ENCODE data around the gene ARL16.
A peak's percentile ranks its signal among the peaks of the same experiment; 100 is the strongest.

The ARL16 gene, protein sequence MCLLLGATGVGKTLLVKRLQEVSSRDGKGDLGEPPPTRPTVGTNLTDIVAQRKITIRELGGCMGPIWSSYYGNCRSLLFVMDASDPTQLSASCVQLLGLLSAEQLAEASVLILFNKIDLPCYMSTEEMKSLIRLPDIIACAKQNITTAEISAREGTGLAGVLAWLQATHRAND

GRCh38 chr17:81683584-81684441, at the start of gene ARL16, which contains the start of gene HGS:
TSS of gene ARL16 (minus strand) at chr17:81683797. CDS start at chr17:81683753, 44 bp downstream.
TSS of gene HGS (plus strand) at chr17:81684011. CDS start at chr17:81684067, 56 bp downstream.
- DNase-seq (ENCODE audit: low read depth): peak; percentile 95
- H3K4me3 ChIP-seq (ENCODE audit: low read depth, low read length): peak within 1 kb of the TSS; percentile 99
- TF ChIP-seq, protein P1, sequence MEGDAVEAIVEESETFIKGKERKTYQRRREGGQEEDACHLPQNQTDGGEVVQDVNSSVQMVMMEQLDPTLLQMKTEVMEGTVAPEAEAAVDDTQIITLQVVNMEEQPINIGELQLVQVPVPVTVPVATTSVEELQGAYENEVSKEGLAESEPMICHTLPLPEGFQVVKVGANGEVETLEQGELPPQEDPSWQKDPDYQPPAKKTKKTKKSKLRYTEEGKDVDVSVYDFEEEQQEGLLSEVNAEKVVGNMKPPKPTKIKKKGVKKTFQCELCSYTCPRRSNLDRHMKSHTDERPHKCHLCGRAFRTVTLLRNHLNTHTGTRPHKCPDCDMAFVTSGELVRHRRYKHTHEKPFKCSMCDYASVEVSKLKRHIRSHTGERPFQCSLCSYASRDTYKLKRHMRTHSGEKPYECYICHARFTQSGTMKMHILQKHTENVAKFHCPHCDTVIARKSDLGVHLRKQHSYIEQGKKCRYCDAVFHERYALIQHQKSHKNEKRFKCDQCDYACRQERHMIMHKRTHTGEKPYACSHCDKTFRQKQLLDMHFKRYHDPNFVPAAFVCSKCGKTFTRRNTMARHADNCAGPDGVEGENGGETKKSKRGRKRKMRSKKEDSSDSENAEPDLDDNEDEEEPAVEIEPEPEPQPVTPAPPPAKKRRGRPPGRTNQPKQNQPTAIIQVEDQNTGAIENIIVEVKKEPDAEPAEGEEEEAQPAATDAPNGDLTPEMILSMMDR (IDR thresholded peaks at IDR 0.05; ENCODE audit: control insufficient read depth, extremely low read depth, insufficient read depth): no peak

DNA sequence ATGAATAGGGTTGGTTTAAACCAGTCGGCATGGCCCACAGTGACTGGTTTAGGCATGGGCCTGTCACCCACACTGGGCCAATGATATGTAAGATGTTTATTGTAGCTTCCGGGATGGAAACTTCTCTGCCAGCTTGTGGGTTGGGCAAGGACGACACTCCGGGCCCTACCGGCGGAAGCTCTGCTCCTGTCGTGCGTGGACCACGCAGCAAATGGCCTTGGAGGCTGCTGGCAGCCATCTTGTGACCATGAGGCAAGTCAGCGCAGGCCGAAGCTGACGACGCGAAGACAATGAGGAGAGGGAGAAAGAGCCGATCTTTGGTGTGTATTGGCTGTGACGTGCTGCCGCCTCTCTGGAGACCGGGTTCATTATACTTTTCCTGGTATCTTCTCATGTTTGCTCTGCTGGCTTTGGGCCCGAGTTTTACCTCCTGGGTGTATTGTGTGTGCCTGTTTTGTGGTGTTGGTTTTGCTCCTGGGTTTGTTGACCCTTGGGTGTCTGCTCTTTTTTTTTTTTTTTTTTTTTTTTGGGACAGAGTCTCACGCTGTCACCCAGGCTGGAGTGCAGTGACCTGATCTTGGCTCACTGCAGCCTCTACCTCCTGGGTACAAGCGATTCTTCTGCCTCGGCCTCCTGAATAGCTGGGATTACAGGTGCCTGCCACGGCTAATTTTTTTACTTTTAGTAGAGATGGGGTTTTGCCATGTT, 43.9 kb upstream of the ARL16 start:
- peak; percentile 92 for DNase-seq (ENCODE audit: low read depth)
- TF ChIP-seq, protein P1 (IDR thresholded peaks at IDR 0.05; ENCODE audit: control insufficient read depth, extremely low read depth, insufficient read depth): no peak
- peak overlapping the region; percentile 8; the same call in 1 of the 2 replicates for H3K4me3 ChIP-seq (ENCODE audit: low read depth, low read length)

DNA sequence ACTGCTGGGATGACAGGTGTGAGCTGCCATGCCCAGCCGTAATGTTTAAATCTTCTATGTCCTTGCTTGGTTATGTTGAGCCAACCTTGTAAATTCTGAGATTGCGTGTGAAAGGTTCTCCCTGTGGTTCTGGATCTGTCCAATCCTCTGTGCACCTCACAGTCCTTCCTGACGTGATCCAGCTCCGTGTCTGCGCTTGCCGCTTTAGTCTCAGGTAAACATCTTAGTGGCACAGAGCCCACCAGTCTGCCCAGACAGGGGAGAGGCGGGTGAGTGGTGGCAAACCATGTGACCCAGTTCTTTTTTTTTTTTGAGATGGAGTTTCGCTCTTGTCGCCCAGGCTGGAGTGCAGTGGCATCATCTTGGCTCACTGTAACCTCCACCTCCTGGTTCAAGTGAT, 42.4 kb upstream of the ARL16 start:
- TF ChIP-seq, protein P1 (IDR thresholded peaks at IDR 0.05; ENCODE audit: control insufficient read depth, extremely low read depth, insufficient read depth): no peak
- H3K4me3 ChIP-seq (ENCODE audit: low read depth, low read length): no peak overlapping the region
- peak; percentile 99 for DNase-seq (ENCODE audit: low read depth)

DNA sequence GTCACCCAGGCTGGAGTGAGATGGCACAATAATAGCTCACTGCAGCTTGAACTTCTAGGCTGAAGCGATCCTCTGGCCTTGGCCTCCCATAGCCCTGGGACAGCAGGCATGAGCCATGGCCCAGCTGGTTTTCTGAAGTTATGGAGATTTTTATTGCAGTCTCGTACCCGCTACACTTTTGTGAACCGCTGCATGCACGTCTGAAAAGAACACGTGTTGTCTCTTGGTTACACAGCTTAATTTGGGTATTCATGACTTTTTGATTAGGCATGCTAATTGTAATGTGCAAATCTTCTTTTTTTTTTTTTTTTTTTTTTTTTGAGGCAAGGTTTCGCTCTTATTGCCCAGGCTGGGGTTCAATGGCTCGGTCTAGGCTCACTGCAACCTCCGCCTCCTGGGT, 41.8 kb upstream of the ARL16 start:
- TF ChIP-seq, protein P1 (IDR thresholded peaks at IDR 0.05; ENCODE audit: control insufficient read depth, extremely low read depth, insufficient read depth): no peak
- DNase-seq (ENCODE audit: low read depth): no peak
- no peak overlapping the region for H3K4me3 ChIP-seq (ENCODE audit: low read depth, low read length)

- no peak overlapping the region for H3K4me3 ChIP-seq (ENCODE audit: low read depth, low read length)
- DNase-seq (ENCODE audit: low read depth): peak; percentile 75
- TF ChIP-seq, protein P1 (IDR thresholded peaks at IDR 0.05; ENCODE audit: control insufficient read depth, extremely low read depth, insufficient read depth): no peak
Observed at GRCh38 chr17:81723651-81724209, 40.1 kb upstream of the ARL16 start.

DNA sequence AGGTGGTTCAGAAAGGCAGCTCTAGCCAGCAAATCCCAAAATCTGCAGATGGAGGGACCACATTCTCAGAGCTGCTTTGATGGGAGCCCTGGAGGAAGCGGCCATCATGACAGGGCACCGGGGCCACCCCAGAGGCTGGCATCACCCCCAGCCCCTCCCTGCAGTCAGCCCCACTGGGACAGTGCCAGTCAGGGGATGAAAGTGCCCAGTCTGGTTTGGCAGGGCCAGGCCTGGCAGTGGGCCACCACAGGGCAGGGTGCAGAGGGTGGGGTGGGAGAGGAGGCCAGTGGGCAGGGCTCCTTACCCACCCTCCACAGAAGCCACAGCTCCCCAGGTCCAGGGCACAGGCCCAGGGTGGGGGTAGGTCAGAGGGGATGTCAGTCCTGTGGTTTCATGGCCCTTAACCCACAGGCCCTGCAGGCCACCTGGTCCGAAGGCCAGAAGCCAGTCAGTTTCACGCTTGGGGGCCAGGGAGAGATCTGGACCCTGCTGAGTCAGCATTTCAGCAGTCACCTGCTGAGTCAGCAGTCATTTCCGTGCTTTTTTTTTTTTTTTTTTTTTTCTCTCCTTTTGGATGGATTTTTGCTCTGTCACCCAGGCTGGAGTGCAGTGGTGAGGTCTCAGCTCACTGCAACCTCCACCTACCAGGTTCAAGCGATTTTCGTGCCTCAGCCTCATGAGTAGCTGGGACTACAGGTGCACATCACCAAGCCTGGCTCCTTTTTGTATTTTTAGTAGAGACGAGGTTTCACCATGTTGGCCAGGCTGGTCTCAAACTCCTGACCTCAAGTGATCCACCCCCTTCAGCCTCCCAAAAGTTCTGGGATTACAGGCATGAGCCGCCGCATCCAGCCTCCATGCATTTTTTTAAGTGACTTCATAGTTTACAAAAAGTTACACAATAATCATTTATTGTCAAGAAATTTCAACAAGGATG, 38.9 kb upstream of the ARL16 start:
- peak; percentile 73 for DNase-seq (ENCODE audit: low read depth)
- TF ChIP-seq, protein P1 (IDR thresholded peaks at IDR 0.05; ENCODE audit: control insufficient read depth, extremely low read depth, insufficient read depth): no peak
- no peak overlapping the region for H3K4me3 ChIP-seq (ENCODE audit: low read depth, low read length)
